SK-N-SH (cell line): Measurements from ENCODE around the gene SORBS2.

Source experiments
- CTCF ChIP-seq: fragments of 200-600 bp; sonication (generic); IDR thresholded peaks from 2 replicates; pipeline ENCODE4 v1.6.1; 2017; ENCODE audit warnings: antibody characterized with exemption, mild to moderate bottlenecking, moderate library complexity
- FOSL2 ChIP-seq: IDR thresholded peaks from 2 replicates; pipeline ENCODE4 v1.4.0; 2012; ENCODE audit warnings: low read depth, mild to moderate bottlenecking, moderate library complexity, borderline replicate concordance
- JUND ChIP-seq: IDR thresholded peaks from 2 replicates; pipeline ENCODE4 v1.4.0; 2012
- NRF1 ChIP-seq: IDR thresholded peaks from 2 replicates; pipeline ENCODE4 v1.6.1; 2012; ENCODE audit warnings: low read depth, mild to moderate bottlenecking, low read length
- POLR2AphosphoS5 ChIP-seq: IDR thresholded peaks from 2 replicates; pipeline ENCODE4 v1.6.1; 2012; ENCODE audit warnings: low read depth, low read length
- USF2 ChIP-seq: fragments of 150-350 bp; IDR thresholded peaks from 2 replicates; pipeline ENCODE4 v1.6.1; 2017; ENCODE audit warnings: antibody characterized with exemption, low read length, low read depth, borderline replicate concordance

- TF ChIP-seq POLR2AphosphoS5, result no peak
- no peak for TF ChIP-seq FOSL2
- no peak for TF ChIP-seq NRF1
- no peak for TF ChIP-seq CTCF
- no peak for TF ChIP-seq JUND
- TF ChIP-seq USF2, result no peak
Observed at GRCh38 chr4:185576314-185576961, 235.6 kb downstream of the SORBS2 start.
